Measurements from ENCODE around the gene KCNJ10.
"Not testable (repeated sequence)": the region's sequence is repeated elsewhere in the genome, so short reads cannot be mapped to it uniquely, and the experiment has no call there.

Gene KCNJ10

DNA sequence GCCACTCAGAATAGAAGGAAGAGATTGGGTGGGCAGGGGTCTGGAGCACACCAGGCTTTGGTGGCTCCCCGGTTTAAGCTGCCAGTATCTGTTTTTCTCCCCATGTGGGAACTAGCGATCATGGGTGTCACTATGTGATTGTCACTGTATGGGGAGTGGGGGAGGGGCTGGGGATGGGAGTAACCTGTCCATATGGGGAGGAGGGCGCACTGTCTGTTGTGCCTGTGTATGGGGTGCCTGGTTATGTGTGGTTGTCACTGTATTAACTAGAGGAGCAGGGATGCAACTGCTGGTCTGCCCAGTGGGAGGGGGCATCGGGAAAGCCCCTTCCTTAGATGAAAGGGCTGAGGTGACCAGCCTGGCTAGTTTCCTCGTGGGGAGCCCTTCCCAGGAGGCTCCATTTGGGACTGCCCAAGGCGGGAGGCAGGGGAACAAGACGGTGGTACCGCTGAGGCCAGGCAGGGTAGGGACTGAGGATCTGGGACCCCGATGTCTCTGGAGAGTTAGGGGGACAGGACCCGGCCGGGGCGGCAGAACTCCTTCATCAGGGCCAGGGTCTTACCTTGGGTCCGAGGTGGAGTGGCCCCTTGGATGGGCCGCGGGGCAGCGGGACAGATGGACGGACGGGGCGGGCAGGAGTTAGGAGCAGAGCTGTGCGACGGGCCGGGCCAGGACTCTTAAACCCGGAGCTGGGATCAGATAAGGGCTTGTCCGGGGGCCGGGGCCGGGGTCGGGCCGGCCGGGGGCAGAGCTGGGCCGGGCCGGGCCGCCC is at the start of gene KCNJ10:
TSS of gene KCNJ10 (minus strand) at position 701 of the 772 bp plus-strand sequence. CDS start 27,628 bp downstream, outside the sequence.
- no peak for DNase-seq (ENCODE audit: low read depth, low spot score)

DNA sequence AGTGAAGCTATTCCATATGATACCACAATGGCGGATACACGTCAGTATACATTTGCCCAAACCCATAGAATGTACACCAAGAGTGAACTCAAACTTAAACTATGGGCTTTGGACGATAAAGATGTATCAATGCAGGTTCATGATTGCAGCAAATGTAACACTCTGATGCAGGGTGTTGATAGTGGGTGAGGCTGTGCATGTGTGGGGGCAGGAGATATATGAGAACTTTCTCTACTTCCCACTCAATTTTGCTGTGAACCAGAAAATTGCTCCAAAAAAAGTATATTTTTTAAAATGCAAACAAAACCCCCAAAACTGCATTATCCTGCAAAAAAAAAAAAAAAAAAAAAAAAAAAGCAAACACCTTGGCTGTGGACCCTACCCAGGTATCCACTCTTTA is 49.0 kb upstream of the KCNJ10 start:
- no peak for DNase-seq (ENCODE audit: low read depth, low spot score)

DNA sequence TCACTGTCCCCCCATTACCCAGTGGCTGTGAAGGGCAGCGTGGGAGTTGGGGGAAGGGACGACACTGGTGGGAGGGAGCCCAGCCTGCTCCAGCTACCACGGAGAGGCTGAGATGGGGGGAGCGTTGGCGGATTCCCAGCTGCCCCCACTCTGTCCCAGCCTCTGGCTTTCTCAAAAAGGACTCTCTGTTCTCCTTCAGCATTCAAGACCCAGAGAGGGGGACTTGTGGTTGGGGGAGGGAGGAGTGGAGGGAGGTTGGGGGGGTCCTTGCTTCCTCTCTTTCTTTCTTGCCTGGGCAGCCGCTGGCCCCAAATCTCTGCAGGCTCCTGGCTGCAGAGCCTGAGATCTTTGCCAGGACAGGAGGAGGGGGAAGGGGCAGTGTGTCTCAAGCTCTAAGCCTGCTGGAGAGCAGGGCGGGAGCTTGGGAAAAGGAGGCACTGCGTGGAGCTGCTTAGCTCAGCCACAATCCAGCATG is 47.8 kb upstream of the KCNJ10 start:
- no peak for DNase-seq (ENCODE audit: low read depth, low spot score)

DNA sequence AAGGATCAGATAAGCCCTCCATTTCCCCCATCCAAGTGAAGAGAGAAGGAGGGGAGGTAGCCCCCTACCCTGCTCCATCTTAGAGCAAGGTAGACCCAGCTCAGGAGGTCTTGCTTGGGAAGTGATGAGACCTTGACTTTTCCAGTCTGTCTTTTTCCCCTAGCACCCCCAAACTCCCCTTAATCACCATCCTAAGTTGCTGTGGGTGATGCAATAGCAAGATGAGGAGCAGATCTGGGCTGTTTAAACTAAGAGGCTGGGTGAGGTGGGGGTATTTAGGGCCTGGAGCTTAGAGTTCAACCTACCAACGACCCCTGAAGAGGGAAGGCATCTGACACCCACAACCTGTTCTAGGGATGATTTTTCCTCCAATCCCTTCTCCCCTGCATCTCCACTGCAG is 47.3 kb upstream of the KCNJ10 start:
- no peak for DNase-seq (ENCODE audit: low read depth, low spot score)

DNA sequence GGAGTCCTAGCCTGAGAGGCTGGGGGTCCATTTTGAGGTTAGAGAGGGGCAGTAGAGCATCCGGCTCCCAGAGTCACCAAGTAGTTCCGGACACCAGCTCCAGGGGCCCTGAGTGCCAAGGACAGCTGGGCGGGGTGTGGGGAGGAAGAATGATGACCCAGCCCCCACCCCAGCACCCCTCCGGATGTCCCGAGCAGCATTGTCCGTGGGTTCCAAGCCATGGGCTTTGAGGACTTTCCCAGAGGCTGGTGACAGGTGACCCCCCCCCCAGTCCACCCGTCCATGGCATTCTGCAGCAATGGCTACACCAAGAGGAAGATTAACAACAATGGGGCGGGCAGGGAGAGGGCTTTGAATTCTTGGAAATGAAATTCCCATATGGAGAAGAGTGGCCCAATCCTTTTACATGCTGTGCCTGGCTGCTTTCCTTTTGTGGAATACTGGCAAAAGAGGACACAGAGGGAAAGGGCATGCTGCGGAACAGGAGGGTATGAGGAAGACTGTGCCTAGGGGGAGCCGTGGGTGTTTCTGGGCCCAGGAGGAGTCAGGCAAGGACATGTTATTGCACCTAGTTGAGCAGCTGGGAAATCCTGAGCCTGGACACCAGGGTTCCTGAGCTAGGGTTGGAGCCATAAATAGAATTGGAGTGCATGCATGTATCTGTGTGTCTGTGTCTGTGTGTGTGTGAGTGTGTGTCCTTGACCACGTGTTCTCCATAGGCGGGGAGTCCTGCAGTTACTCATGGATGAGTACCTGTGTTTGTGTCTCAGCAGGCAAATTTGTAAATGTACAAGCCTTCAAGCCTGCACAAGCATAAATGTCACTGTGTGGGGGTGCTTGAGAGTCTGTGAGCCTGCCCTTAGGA is 46.6 kb upstream of the KCNJ10 start:
- no peak for DNase-seq (ENCODE audit: low read depth, low spot score)

DNA sequence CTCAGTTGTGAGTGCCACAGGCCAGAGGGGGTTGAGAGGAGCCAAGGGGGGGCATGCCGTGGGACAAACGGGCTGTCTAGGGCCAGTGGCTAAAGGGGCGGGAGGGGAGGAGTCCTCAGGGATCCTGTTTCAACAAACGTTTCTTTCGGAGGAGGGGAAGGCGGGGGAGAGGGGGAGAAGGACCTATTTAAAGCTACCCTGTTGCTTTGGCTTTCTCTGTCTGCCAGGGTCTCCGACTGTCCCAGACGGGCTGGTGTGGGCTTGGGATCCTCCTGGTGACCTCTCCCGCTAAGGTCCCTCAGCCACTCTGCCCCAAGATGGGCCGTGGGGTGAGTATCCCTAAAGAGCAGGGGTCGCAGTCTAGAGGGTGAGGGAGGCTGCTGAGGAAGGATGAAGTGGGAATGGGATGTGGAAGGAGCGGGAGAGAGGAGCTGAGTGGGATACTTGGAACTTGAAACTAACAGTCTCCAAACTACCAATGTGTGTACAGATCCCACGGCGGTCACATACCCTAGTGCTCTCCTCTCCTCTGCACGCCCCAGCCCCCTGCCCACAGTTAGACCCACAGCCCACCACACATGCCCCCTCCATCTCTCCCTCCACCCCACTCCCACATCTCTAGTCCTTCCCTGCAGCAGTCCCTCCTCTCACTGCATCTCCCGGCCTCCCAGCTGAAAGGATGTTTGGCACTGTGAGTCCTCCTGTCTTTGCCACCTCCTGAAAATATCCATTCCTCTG is 45.8 kb upstream of the KCNJ10 start, which contains the start of gene ATP1A2:
TSS of gene ATP1A2 (plus strand) at position 215 of the 738 bp plus-strand sequence. CDS start at position 318, 103 bp downstream.
- no peak for DNase-seq (ENCODE audit: low read depth, low spot score)

DNA sequence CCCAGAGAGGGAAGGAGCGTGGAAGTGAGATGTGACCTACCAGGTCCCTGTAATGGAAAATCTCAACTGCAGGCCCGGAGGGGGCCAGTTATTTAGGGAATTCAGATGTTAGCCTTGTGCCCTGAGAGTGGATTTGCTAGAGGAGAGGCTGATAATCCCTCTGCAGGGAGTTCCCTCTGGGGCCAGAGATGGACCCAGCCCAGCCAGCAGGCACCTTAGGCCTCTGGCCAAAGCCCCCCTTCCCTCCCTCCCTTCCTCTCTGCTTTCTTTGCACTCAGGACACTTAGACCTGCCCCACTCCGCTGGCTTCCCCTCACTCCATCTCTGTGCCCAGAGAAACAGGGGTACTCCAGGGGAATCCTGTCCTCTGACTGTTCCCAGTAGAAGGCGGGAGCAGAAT is 44.1 kb upstream of the KCNJ10 start:
- DNase-seq (ENCODE audit: low read depth, low spot score), result no peak

DNA sequence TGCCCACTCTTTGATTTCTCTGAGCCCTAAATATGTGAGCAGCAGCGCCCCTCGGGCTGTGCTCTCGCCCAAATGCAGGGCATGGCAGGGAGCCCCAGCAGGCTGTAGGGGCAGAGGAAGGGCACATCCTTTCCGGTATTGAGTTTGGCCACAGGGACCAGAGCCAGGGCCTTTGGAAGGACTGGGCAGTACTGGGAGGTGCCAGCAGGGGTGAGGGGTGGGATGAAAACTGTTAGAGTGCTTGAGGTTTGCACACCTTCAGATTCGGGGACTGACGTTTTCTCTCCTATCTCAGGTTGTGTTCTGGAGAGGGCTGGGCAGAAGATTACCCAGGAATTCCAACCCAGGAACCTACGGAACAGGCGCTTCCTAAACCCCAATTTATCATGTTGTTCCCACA is 43.4 kb upstream of the KCNJ10 start:
- DNase-seq (ENCODE audit: low read depth, low spot score), result no peak

DNA sequence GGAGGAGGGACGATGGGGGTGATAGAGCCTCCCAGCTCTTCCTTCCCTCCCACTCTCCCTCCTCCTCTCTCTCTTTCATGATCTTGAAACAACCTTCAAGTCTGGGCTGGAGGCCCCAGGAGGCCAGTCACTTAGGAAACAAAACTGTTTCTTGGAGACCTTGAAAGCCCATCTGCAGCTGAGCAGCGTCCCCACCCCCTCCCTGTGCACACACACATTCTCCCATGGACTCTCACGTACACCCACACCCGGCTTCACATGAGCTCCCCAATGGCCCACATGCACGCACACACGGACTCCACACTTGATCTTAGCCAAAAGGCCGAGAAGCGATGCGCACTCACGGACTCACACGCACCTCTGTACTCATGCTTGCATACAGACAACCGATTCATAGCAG is 42.4 kb upstream of the KCNJ10 start:
- no peak for DNase-seq (ENCODE audit: low read depth, low spot score)

DNA sequence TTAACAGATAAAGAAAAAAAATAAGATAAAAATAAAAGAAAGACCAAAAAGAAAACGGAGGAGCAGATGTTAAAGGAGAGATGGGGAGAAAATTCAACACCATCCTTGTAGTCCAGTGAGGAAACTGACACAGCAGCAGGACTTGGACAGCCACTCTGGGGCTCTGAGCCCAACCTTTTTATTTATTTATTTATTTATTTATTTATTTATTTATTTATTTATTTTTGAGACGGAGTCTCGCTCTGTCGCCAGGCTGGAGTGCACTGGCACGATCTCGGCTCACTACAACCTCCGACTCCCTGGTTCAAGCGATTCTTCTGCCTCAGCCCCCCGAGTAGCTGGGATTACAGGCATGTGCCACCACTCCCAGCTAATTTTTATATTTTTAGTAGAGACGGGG is 41.5 kb upstream of the KCNJ10 start:
- not testable (repeated sequence) for DNase-seq (ENCODE audit: low read depth, low spot score)

DNA sequence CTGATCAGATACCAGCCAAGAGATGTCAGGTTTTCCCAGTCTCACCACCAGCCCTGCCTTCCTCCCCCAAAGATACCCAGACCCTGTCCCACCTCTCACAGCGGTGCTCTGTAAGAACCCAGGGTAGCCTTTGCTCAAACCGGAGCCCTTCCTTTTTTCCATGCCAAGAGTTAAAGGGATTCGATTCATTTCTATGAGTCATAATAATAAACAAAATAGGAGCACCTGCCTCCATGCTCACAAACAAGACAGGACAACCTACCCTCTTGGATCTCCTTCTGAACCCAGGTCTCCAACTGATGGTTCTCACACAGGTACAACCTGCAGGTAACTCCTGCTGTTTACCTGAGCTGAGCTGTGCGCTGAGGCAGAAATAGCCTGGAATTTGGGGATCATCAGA is 39.7 kb upstream of the KCNJ10 start:
- DNase-seq (ENCODE audit: low read depth, low spot score), result no peak

DNA sequence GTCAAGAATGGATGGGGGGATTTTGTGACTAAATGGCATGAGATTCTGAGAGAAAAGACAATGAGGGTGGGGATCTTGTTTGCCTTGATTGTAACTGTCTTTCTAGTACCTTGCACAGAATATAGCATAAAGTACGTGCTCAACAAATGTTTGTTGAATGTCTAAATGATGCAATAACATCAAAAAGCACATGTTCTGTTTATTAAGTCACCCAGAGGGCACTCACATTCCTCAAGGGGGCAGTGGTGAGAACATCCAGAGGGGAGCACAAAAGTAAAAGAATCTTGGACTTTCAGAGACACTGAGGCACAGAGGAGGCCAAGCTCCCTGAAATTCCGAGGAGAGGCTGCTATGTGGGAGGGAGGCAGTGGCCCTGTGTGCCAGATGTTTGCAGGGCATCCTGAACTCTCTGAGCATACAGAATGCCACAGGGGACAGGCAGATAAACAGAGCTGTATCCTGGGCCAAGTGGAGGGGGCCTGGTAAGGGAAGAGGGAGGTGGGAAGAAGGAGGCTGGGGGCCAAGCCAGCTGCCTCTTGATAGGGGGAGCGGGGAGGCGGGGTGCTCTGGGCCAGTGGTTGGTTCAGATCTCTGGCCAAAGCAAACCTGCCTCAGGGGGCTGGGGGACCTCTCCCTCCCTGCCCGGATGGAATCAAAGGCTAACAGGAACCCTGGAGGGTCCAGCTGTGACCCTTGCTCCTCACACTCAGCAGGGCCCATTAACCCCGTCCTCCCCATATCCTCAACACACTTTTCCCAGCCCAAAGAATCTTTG is 39.1 kb upstream of the KCNJ10 start:
- no peak for DNase-seq (ENCODE audit: low read depth, low spot score)

DNA sequence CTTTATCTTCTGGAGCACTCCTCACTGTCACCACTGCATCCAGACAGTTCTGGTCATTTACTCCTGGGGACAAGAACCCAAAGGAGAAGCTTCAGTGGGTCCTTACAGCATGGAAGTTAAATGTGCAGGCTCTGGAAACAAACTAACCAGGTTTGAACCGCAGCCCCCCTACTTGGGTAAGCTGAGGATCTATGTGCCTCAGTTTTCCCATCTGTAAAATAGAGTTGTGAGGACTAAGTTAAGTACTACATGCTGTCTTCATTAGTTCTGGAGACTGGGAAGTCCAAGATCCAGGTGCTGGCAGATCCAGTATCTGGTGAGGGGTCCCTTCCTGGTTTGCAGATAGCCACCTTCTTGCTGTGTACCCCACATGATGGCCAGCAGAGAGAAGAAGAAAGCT is 37.6 kb upstream of the KCNJ10 start:
- no peak for DNase-seq (ENCODE audit: low read depth, low spot score)

DNA sequence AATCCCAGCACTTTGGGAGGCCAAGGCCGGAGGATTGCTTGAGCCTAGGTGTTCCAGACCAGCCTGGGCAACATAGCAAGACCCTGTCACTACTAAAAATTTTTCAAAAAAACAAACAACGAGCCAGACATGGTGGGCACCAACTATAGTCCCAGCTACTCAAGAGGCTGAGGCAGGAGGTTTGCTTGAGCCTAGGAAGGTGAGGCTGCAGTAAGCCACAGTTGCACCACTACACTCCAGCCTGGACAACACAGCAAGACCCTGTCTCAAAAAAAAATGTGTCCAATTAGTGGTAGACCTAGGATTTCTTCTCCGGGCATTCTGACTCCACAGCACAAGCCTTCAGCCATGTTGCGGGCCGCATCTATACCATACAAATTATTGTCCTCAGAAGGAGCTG is 35.2 kb upstream of the KCNJ10 start:
- DNase-seq (ENCODE audit: low read depth, low spot score), result no peak

DNA sequence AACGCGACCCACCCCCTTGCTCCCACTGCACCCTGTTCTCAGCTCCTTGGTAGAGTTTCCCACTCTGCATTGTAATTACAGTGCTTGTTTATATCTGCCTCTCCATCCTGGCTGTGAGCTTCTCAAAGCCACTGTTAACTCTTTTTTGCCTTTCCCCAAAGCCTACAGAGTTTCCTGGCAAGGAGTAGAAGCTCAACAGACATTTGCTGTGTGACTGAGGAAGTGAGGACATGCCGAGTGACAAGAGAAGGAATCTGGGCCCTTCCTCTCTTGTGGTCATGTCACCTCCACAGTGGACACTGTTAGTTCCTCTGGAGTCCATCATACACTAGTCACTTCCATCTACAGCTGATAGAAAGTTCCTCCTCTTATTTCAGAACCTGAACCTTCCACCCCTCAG is 34.5 kb upstream of the KCNJ10 start:
- no peak for DNase-seq (ENCODE audit: low read depth, low spot score)

DNA sequence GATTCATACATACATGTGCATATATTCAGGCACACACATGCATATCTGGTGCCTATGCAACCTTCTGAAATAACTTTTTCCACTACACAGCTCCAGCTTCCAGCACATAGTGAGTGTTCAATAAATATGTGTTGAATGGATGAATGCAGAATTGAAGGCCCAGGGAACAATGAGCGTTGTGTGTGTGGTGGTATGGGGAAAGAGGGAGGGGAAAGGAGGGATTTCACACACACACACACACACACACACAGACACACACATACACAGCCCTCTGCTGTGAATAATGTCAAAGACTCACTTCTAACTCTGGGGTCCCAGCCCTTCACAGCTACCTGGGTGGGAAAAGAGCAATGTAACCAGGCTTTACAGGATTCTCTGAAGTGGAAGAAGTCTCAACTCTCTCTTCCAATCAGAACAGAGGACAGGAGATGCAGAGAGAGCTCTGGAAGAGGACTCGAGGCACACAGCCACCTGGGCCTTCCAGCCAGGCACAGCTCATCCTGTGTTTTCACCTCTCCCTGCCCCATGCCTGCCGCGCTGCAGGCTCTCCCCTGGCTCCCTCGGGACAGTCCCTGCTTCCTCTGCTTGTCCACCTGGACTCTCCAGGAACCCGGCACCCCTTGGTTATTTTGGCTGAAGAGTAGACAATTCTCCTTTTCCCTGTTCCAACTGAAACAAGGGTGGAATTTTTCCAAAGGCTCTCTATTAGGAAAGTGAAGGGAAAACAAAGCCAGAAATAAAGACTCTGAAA is 33.9 kb upstream of the KCNJ10 start:
- DNase-seq (ENCODE audit: low read depth, low spot score), result no peak

DNA sequence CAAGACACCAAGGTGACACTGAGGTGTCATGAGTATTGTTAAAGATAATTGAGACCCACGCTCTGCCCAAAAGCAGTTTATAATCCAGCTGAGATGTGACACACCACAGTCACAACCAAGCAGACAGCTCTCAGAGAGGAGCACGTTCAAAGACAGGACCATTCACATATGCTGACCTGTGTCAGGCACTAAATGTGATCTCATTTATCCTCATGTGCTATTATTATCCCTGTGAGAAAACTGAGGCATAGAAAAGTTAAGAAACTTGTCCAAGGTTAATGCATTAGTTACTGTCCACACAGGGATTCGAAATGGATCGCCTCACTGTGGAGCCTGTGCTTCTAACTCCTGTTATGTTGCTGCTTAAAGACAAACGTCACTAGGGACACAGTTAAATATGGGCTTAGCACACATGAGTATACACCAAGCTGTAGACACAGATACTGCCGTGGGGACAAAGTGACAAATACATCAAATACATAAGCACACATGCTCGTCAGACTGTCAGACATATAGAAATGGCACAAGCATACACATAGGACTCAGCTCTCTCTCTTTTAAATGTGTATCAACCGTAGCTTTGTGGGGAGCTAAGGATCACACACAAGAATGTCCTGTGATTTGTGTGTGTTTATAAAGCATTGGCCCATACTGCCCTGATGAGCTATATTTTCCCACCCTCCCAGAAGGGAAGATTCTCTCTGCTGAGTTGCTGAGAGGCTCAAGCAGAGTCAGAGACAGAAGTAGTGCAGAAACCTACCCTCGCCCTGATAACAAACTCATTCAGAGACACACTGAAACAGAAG is 32.0 kb upstream of the KCNJ10 start:
- DNase-seq (ENCODE audit: low read depth, low spot score), result no peak

DNA sequence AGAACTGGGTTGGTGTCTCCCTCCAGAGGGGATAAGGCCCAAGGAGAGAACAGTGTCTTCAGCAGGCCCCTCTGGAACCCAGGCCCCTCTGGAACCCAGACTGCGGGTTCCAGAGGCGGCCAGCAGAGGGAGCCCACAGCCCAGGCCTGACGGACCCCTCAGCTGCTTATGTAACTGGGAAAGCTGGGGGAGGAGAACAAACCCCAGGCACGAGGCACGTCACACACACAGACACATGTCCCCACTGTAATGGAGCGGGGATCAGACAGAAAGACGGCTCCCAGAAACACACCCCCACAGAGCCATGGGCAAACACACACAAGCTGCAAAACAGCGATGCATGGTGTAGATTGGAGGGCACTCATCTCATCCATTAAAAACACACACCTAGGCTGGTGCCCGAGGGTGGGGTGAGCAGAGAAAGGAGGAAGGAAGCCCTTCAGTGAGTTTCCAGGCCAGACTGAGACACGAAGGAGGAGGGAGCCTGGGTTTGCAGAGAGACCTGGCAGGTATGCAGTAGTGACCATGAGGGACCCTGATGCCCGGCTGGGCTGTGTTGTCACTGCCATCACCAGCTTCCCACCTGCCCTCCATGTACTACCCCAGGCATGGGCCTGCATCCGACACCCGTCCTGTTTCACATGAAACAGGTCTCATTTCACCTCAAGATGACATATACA is 31.2 kb upstream of the KCNJ10 start:
- DNase-seq (ENCODE audit: low read depth, low spot score), result no peak
